GM19025 (cell line): ENCODE data around the gene TDRKH.
"Not testable (repeated sequence)": the region's sequence is repeated elsewhere in the genome, so short reads cannot be mapped to it uniquely, and the experiment has no call there.

Source experiments
- ATAC-seq: cut with Tn5 transposase; IDR thresholded peaks from one replicate; pipeline ENCODE4 v1.9.1; 2021; ENCODE audit warnings: mild to moderate bottlenecking, low read depth, moderate library complexity; ENCODE audit not compliant: unreplicated experiment

The TDRKH gene

GRCh38 chr1:151768351-151769066, 21.8 kb downstream of the TDRKH start:
- ATAC-seq = not testable (repeated sequence)

- no peak for ATAC-seq
Measured at GRCh38 chr1:151763990-151764389, 26.3 kb downstream of the TDRKH start.

DNA sequence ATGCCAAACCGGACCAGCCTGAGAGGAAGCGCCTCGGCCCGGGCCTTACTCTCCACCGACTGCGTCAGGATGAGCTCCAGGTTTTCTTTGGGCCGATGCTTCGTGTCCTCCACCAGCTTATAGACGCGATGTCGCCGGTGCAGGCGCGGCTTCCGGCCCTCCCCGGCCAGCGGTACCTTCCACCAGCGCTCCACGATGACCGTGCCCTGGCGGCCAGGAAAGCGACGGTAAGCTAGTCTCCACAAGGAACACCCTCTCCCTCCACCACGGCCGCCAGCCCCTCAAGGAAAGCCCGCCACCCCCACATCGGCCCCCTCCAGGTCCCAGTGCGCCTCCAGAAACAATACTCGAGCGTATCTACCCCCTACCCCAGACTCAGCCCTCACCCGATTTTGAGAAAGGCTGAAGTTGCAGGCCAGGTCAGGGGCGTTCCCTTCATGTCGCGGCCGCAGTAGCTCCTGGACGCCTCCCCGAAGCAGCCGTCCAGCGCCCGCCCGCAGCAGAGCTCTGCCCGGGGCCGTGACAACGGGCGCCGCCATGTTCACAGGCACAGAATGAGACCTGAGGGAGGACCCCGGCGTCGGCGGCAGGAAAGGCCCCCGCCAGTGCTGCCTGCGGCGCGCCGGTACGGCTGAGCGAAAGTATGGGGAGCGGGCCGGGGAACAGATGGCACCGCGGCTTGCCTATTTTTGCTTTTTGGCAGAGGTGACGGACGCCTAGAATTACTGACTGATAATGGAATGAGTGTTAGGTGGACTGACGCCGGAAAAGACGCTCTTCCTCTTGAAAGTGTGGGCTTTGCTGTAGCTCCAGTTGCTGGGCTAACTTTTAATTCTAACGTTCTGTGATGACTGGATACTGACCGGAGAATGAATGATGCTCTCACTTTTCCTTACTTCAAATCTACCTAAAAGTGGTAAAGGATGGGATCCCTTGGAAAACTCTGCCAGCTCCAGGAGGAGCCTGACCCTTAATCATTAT, 27.1 kb downstream of the TDRKH start, which contains the start of gene MRPL9:
Gene MRPL9, minus strand, starts transcription at position 556 of the 981 bp plus-strand sequence. Its CDS starts 17 bp downstream, at position 539.
- peak; percentile 94 for ATAC-seq

- no peak for ATAC-seq
Measured at GRCh38 chr1:151760597-151761385, 29.5 kb downstream of the TDRKH start.

DNA sequence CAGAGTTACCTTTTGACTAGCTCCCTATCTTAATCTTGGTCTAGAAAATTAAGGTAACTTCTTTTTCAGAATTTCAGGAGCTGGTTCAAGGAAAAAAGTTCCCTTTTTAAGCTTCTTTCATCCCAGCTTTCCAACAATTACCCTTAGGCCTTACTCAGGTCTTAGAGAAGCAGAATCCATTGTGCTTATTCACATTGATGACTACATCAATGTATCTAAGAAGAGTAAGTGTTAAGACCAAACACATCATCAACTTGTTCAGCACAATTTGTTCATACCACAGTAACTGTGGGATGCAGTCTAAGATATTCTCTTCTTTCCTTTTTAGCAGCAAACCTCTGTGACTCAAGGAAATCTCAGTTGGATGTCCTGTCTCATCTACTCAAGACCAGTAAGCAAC, 31.1 kb downstream of the TDRKH start:
- no peak for ATAC-seq

DNA sequence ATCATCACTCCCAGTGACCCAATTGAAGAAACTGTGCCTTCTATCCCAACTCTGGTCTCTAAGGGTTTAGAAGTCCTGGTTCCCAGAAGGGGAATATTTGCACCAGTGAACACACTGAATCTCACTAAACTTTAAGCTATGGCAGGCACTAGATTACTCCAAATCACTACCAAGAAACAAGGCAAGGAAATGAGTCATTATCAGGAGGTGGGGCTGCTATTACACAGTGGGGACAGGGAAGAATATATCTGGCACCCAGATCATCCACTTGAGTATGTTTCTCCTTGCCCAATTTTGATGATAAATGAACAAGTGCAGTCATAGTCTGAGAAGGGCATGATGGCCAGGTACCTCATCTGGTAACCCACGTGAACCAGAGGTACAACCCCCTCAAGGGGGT, 34.0 kb downstream of the TDRKH start:
- no peak for ATAC-seq

- ATAC-seq = no peak
Measured at GRCh38 chr1:151741516-151741915, 48.8 kb downstream of the TDRKH start.

GRCh38 chr1:151739590-151740355, 50.5 kb downstream of the TDRKH start:
- ATAC-seq = no peak

- no peak for ATAC-seq
Measured at GRCh38 chr1:151737479-151737878, 52.8 kb downstream of the TDRKH start.

DNA sequence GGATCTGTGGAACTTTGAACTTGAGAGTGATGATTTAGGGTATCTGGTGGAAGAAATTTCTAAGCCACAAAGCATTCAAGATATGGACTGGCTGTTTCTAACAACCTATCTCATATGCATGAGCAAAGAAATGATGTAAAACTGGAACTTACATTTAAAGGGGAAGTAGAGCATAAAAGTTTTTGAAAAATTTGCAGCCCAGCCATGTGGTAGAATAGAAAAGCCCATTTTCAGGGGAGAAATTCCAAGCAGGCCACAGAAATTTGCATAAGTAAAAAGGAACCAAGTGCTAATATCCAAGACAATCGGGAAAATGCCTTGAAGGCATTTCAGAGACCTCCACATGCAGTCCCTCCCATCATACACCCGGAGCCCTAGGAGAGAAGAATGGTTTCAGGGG, 53.3 kb downstream of the TDRKH start:
- no peak for ATAC-seq

GRCh38 chr1:151733995-151734394, 56.3 kb downstream of the TDRKH start:
- not testable (repeated sequence) for ATAC-seq

DNA sequence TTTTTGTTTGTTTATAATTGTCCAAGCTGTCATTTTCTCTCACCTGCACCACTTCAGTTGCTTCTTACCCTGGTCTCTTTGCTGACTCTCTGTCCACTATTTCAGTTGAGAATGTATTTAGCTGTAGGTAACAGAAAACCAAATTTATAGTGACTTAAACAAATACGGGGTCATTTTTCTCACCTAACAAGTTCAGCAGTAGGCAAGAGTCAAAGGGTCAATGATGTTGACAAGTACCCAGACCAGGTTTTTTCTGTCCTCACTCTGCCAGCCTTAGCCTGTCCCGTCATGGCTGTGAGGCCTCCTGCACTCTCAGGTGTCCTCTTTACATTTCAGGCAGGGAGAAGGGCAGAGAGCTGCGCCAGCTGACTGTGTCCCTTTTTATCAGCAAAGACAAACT, 57.2 kb downstream of the TDRKH start:
- no peak for ATAC-seq

GRCh38 chr1:151729966-151730291, 60.4 kb downstream of the TDRKH start:
- ATAC-seq = no peak

GRCh38 chr1:151729157-151729965, 60.9 kb downstream of the TDRKH start:
- ATAC-seq = no peak

DNA sequence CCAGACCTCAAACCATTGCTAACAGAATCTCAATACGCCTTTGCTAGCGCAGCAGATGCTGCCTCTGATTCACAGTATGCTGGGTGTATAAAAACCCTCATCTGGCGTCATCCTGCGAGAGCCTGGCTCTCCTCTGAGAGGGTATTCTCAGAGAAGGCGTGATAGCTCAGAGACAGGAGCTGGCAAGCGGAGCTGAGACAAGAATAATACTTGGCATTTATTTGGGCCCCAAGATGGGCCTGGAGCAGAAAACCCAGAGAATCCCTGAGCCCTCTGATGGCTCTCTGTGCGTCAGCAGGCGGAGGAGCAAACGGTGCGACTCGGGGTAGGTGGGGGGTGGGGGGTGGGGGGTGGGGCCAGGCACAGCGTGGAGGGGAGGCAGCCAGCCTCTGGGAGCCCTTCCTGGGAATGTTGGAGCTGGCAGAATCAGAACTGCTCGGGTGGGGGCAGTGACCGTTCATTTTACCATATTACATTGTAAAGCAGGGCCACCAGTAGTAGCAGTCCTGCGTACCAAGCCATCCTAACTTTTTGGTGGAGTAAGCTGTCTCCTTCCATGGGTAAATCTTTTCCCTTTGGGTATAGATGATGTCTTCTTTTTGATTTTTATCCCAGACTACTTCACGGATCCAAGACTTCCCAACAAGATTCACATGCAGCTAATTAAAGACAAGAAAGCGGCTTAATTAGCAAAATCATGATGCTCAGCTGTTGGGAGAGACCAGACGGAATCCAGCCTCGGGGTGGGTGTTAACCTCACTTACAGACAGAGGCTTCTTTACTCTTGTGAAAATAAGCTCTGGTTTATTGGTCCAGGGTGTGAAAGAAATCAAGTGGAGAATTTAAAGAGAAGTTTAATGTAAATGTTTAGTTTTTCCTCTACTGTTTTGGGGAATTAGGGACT, 61.9 kb downstream of the TDRKH start:
- no peak for ATAC-seq

GRCh38 chr1:151723726-151724370, 66.5 kb downstream of the TDRKH start:
- ATAC-seq = no peak
